ENCODE results near the gene SREK1IP1. TPM values are rescaled to one million over a fixed set of nuclear protein-coding genes. Genes with fewer than 3 reads are reported as not detected.
"Not testable (repeated sequence)": the region's sequence is repeated elsewhere in the genome, so short reads cannot be mapped to it uniquely, and the experiment has no call there.

Gene SREK1IP1
- total and polyA plus RNA-seq, 10 of the 15 experiments (the other 5 are each of a cell fraction or from before 2014, with no cell fraction given), result 9.1 to 60.3 (median 26.9) TPM

DNA sequence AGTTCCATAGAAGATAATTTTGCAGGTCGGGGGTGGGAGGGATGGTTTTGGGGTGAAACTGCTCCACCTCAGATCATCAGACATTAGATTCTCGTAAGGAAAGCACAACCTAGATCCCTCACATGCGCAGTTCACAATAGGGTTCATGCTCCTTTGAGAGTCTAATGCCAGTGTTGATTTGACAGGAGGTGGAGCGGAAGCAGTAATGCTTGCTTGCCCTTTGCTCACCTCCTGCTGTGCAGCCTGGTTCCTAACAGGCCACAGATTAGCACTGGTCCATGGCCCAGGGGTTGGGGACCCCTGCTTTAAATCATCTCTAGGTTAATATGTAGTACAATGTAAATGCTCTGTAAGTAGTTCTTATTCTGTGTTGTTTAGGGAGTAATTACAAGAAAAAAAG is 67.7 kb downstream of the SREK1IP1 start:
- Histone ChIP-seq H3K4me2 (ENCODE audit: control insufficient read depth, insufficient read depth) (no peak overlapping the region), H4K20me1 (ENCODE audit: control insufficient read depth, insufficient read depth) (no peaks in the 10 kb centered on the region), H3K27ac (ENCODE audit: control insufficient read depth, insufficient read depth) (no peak overlapping the region), H3K79me2 (ENCODE audit: control insufficient read depth, insufficient read depth, low read length) (no peaks in the 10 kb centered on the region), H2AFZ (ENCODE audit: control insufficient read depth, low read depth, low read length) (no peak overlapping the region), H3K27me3 (replicated peaks in 1 of 2; ENCODE audit: control insufficient read depth in 2 of 2, insufficient read depth in 2 of 2, low read length in 1 of 2) (no peaks in the 10 kb centered on the region), H3K9me3 (replicated peaks; ENCODE audit: control insufficient read depth, insufficient read depth, low read length) (no peaks in the 10 kb centered on the region; the same call in 2 of the 3 replicates), H3K4me1 (ENCODE audit: control insufficient read depth, insufficient read depth, low read length) (no peaks in the 10 kb centered on the region), H3K4me3 (no peak overlapping the region), H3K36me3 (ENCODE audit: control insufficient read depth in 2 of 2, insufficient read depth in 2 of 2, low read length in 1 of 2) (no peaks in the 10 kb centered on the region), H3K9ac (ENCODE audit: control insufficient read depth, insufficient read depth, low read length) (no peak overlapping the region)
- CTCF ChIA-PET, result no interaction called here
- RAD21 ChIA-PET (ENCODE audit: unreplicated experiment), result no interaction called here
- POLR2A ChIA-PET, result no interaction called here
- 37% methylated on average over 4 of the region's 4 CpGs for WGBS (ENCODE audit: insufficient coverage, insufficient replicate concordance, low lambda C conversion rate, missing lambda C conversion rate)
- TF ChIP-seq RBBP5 (conservative IDR thresholded peaks at IDR 0.05) (no peak), STAT1 (conservative IDR thresholded peaks at IDR 0.05) (no peak), BHLHE40 (IDR thresholded peaks at IDR 0.05; ENCODE audit: borderline replicate concordance in 1 of 2, low read depth in 2 of 2, low read length in 1 of 2) (no peak), MXI1 (IDR thresholded peaks at IDR 0.05; ENCODE audit: low read depth, low read length) (no peak), CBX3 (IDR thresholded peaks at IDR 0.05; ENCODE audit: borderline replicate concordance, low read depth) (no peak), RUNX3 (IDR thresholded peaks at IDR 0.05; ENCODE audit: low read length) (no peak), POLR2AphosphoS2 (IDR thresholded peaks at IDR 0.05; ENCODE audit: low read depth, low read length) (no peak), EZH2 (IDR thresholded peaks at IDR 0.05; ENCODE audit: borderline replicate concordance, control insufficient read depth, low read depth, low read length) (no peak), SIN3A (IDR thresholded peaks at IDR 0.05; ENCODE audit: low read depth, low read length) (no peak)
- TF ChIP-seq, protein P1, sequence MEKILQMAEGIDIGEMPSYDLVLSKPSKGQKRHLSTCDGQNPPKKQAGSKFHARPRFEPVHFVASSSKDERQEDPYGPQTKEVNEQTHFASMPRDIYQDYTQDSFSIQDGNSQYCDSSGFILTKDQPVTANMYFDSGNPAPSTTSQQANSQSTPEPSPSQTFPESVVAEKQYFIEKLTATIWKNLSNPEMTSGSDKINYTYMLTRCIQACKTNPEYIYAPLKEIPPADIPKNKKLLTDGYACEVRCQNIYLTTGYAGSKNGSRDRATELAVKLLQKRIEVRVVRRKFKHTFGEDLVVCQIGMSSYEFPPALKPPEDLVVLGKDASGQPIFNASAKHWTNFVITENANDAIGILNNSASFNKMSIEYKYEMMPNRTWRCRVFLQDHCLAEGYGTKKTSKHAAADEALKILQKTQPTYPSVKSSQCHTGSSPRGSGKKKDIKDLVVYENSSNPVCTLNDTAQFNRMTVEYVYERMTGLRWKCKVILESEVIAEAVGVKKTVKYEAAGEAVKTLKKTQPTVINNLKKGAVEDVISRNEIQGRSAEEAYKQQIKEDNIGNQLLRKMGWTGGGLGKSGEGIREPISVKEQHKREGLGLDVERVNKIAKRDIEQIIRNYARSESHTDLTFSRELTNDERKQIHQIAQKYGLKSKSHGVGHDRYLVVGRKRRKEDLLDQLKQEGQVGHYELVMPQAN (conservative IDR thresholded peaks at IDR 0.05), result no peak
- ATAC-seq (no peak), DNase-seq (ENCODE audit: low read depth, low spot score) (no peak), FAIRE-seq (no peak)
- in situ Hi-C loops (cut with MboI) (no loop called here), intact Hi-C loops (cut with micrococcal nuclease; ENCODE audit: unreplicated experiment) (no loop called here)
- SMC1A ChIA-PET (ENCODE audit: uncharacterized antibody, unreplicated experiment), result no interaction called here
- BruUV-seq (replicated peaks), result no TSS peak

- WGBS (ENCODE audit: insufficient coverage, insufficient replicate concordance, low lambda C conversion rate, missing lambda C conversion rate), result 80% methylated on average over 7 of the region's 7 CpGs
- POLR2A ChIA-PET; H3K4me1 ChIP-seq (ENCODE audit: control insufficient read depth, insufficient read depth, low read length); in situ Hi-C loops (cut with MboI); SMC1A ChIA-PET (ENCODE audit: uncharacterized antibody, unreplicated experiment); H3K4me3 ChIP-seq; FAIRE-seq; H3K36me3 ChIP-seq (ENCODE audit: control insufficient read depth in 2 of 2, insufficient read depth in 2 of 2, low read length in 1 of 2); H3K9ac ChIP-seq (ENCODE audit: control insufficient read depth, insufficient read depth, low read length); RAD21 ChIA-PET (ENCODE audit: unreplicated experiment); H3K27me3 ChIP-seq (replicated peaks in 1 of 2; ENCODE audit: control insufficient read depth in 2 of 2, insufficient read depth in 2 of 2, low read length in 1 of 2); H4K20me1 ChIP-seq (ENCODE audit: control insufficient read depth, insufficient read depth); H3K27ac ChIP-seq (ENCODE audit: control insufficient read depth, insufficient read depth); H2AFZ ChIP-seq (ENCODE audit: control insufficient read depth, low read depth, low read length); H3K9me3 ChIP-seq (replicated peaks; ENCODE audit: control insufficient read depth, insufficient read depth, low read length); H3K4me2 ChIP-seq (ENCODE audit: control insufficient read depth, insufficient read depth); H3K79me2 ChIP-seq (ENCODE audit: control insufficient read depth, insufficient read depth, low read length); DNase-seq (ENCODE audit: low read depth, low spot score); intact Hi-C loops (cut with micrococcal nuclease; ENCODE audit: unreplicated experiment); CTCF ChIA-PET; ATAC-seq; BruUV-seq (replicated peaks): not testable (repeated sequence)
Observed at GRCh38 chr5:64696414-64696813, 72.1 kb downstream of the SREK1IP1 start.

All from GM12878 (cell line).